ENCODE results near the gene BIRC7. TPM values are rescaled to one million over a fixed set of nuclear protein-coding genes. Genes with fewer than 3 reads are reported as not detected.

The BIRC7 gene
- polyA plus RNA-seq, 3 donors, result 0.21 TPM; not detected in 2

DNA sequence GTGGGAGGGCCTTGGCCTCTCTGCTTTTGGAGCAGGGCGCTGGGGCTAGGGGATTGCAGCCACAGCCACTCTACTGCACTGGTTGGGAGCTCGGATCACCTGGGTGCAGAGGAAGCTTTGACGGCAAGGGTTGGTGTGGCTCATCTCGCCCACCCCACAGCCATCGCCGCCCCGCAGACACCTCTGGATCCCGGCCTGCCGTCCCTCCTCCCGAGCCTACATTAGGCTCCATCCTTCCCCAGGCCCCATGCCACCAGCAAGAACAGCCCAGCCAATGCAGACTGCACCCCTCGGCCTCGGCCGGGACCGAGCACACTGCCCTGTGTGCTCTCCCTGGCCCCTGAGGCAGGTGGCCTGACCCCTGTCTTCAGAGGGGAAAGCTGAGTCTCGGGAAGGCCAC, 24.8 kb downstream of the BIRC7 start:
- Histone ChIP-seq H3K9me3 (replicated peaks in 1 of 2; ENCODE audit: control insufficient read depth in 1 of 2, insufficient read depth in 1 of 2, low read length in 2 of 2) (no peaks in the 10 kb centered on the region), H3K9ac (ENCODE audit: insufficient read depth, low read length, poor library complexity, severe bottlenecking) (no peak overlapping the region), H2AFZ (ENCODE audit: insufficient read depth, low read depth, low read length, poor library complexity, severe bottlenecking) (no peak overlapping the region), H3K79me2 (ENCODE audit: insufficient read depth, low read length) (no peaks in the 10 kb centered on the region), H3K27ac (ENCODE audit: low read depth in 1 of 2, low read length in 2 of 2) (no peak overlapping the region), H3K36me3 (replicated peaks in 1 of 2; ENCODE audit: control insufficient read depth in 1 of 2, insufficient read depth in 2 of 2, low read length in 2 of 2) (no peaks in the 10 kb centered on the region), H4K20me1 (ENCODE audit: insufficient read depth, low read length) (no peaks in the 10 kb centered on the region), H3K27me3 (ENCODE audit: control insufficient read depth in 2 of 2, insufficient read depth in 2 of 2, low read length in 2 of 2) (peaks cover under 1 to 22% of the 10 kb centered on the region in 2 donors), H3K4me2 (replicated peaks; ENCODE audit: extremely low read depth, low read length, poor library complexity, severe bottlenecking) (no peak overlapping the region), H3K4me1 (ENCODE audit: control insufficient read depth in 1 of 2, insufficient read depth in 2 of 2, low read length in 2 of 2) (no peaks in the 10 kb centered on the region), H3K4me3 (replicated peaks in 1 of 3; ENCODE audit: low read depth in 2 of 3, low read length in 3 of 3) (no peak overlapping the region)
- no peak for DNase-seq
- Mint-ChIP-seq H3K27me3 (ENCODE audit: low read depth in 3 of 3) (peaks cover 37 to 53% (median 46%) of the 10 kb centered on the region in 3 donors), H3K9me3 (peaks cover 0 to 2% (median 0%) of the 10 kb centered on the region in 7 donors), H3K4me3 (no peak overlapping the region), H3K4me1 (no peaks in the 10 kb centered on the region), H3K36me3 (no peaks in the 10 kb centered on the region), H3K27ac (no peak overlapping the region)
- 93% methylated on average over 15 of the region's 15 CpGs for WGBS (ENCODE audit: insufficient coverage)
- TF ChIP-seq, protein P1, sequence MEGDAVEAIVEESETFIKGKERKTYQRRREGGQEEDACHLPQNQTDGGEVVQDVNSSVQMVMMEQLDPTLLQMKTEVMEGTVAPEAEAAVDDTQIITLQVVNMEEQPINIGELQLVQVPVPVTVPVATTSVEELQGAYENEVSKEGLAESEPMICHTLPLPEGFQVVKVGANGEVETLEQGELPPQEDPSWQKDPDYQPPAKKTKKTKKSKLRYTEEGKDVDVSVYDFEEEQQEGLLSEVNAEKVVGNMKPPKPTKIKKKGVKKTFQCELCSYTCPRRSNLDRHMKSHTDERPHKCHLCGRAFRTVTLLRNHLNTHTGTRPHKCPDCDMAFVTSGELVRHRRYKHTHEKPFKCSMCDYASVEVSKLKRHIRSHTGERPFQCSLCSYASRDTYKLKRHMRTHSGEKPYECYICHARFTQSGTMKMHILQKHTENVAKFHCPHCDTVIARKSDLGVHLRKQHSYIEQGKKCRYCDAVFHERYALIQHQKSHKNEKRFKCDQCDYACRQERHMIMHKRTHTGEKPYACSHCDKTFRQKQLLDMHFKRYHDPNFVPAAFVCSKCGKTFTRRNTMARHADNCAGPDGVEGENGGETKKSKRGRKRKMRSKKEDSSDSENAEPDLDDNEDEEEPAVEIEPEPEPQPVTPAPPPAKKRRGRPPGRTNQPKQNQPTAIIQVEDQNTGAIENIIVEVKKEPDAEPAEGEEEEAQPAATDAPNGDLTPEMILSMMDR (IDR thresholded peaks at IDR 0.05), result no peak
- intact Hi-C loops (cut with micrococcal nuclease), result no loop called here

DNA sequence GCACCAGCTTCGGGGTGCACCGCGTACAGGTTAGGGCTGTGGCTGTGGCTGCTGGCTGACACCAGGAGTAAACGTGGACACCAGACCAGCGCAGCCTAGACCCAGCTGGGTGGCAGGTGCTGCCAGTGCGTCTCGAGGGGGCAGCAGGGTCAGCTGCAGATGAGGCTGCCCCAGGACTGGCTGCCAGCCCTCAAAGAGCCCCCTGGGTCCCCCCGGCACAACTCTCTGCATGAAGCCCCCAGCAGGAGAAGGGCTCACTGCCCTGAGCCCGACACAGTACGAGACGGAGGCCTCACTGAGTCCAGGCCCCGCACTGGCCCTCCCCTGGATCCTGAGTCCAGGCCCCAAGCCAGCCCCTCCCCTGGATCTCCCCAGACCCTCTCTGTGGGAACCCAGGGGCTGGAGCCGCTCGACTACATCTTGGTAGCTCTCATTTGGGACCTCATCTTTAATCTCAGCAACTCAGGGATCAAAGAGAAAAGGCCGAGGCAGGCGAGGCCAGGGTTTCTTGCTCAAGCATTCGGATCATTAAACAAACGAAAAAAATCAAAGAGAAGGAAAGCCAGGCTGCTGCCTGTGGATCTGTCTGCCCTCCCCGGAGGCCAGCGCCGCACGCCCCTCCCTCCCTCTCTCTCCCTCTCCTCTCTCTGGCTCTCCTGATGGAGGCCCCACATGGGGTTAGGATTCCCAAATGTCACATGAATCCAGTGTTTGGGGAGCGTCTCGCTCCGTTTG, 25.5 kb downstream of the BIRC7 start:
- WGBS (ENCODE audit: insufficient coverage), result 72% methylated on average over 21 of the region's 25 CpGs
- Histone ChIP-seq H3K9ac (ENCODE audit: insufficient read depth, low read length, poor library complexity, severe bottlenecking) (no peak overlapping the region), H3K79me2 (ENCODE audit: insufficient read depth, low read length) (no peaks in the 10 kb centered on the region), H4K20me1 (ENCODE audit: insufficient read depth, low read length) (no peaks in the 10 kb centered on the region), H3K27me3 (ENCODE audit: control insufficient read depth in 2 of 2, insufficient read depth in 2 of 2, low read length in 2 of 2) (peaks cover 0 to 15% of the 10 kb centered on the region in 2 donors), H3K36me3 (replicated peaks in 1 of 2; ENCODE audit: control insufficient read depth in 1 of 2, insufficient read depth in 2 of 2, low read length in 2 of 2) (no peaks in the 10 kb centered on the region), H2AFZ (ENCODE audit: insufficient read depth, low read depth, low read length, poor library complexity, severe bottlenecking) (no peak overlapping the region), H3K4me3 (replicated peaks in 1 of 3; ENCODE audit: low read depth in 2 of 3, low read length in 3 of 3) (no peak overlapping the region), H3K4me1 (ENCODE audit: control insufficient read depth in 1 of 2, insufficient read depth in 2 of 2, low read length in 2 of 2) (no peaks in the 10 kb centered on the region), H3K4me2 (replicated peaks; ENCODE audit: extremely low read depth, low read length, poor library complexity, severe bottlenecking) (no peak overlapping the region), H3K27ac (ENCODE audit: low read depth in 1 of 2, low read length in 2 of 2) (no peak overlapping the region), H3K9me3 (replicated peaks in 1 of 2; ENCODE audit: control insufficient read depth in 1 of 2, insufficient read depth in 1 of 2, low read length in 2 of 2) (no peaks in the 10 kb centered on the region)
- intact Hi-C loops (cut with micrococcal nuclease), result no loop called here
- peaks cover 0 to 2% (median 0%) of the 10 kb centered on the region in 7 donors for H3K9me3 Mint-ChIP-seq
- TF ChIP-seq, protein P1 (IDR thresholded peaks at IDR 0.05), result no peak
- H3K27me3 Mint-ChIP-seq (ENCODE audit: low read depth in 3 of 3), result peaks cover 33 to 46% (median 39%) of the 10 kb centered on the region in 3 donors
- H3K4me3 Mint-ChIP-seq, result no peak overlapping the region
- DNase-seq, result no peak
- H3K4me1 Mint-ChIP-seq, result no peaks in the 10 kb centered on the region
- H3K27ac Mint-ChIP-seq, result no peak overlapping the region
- no peaks in the 10 kb centered on the region for H3K36me3 Mint-ChIP-seq

All from CD14-positive monocyte (primary cell).